ENCODE measurements around the gene STRIP2.
"Not testable (repeated sequence)": the region's sequence is repeated elsewhere in the genome, so short reads cannot be mapped to it uniquely, and the experiment has no call there.

STRIP2 gene

GRCh38 chr7:129453510-129454248, 19.4 kb downstream of the STRIP2 start:
- no peak for DNase-seq (ENCODE audit: low read depth in 2 of 2)

- DNase-seq (ENCODE audit: low read depth in 2 of 2): no peak
Observed at GRCh38 chr7:129454249-129454551, 20.0 kb downstream of the STRIP2 start.

GRCh38 chr7:129456421-129456820, 22.2 kb downstream of the STRIP2 start:
- no peak for DNase-seq (ENCODE audit: low read depth in 2 of 2)

GRCh38 chr7:129457101-129457500, 22.9 kb downstream of the STRIP2 start:
- DNase-seq (ENCODE audit: low read depth in 2 of 2): no peak

GRCh38 chr7:129458171-129458570, 23.9 kb downstream of the STRIP2 start:
- no peak for DNase-seq (ENCODE audit: low read depth in 2 of 2)

GRCh38 chr7:129461809-129462208, 27.6 kb downstream of the STRIP2 start:
- DNase-seq (ENCODE audit: low read depth in 2 of 2): no peak

GRCh38 chr7:129462420-129462819, 28.2 kb downstream of the STRIP2 start:
- no peak for DNase-seq (ENCODE audit: low read depth in 2 of 2)

GRCh38 chr7:129464194-129464593, 30.0 kb downstream of the STRIP2 start:
- DNase-seq (ENCODE audit: low read depth in 2 of 2): no peak

- DNase-seq (ENCODE audit: low read depth in 2 of 2): no peak
Observed at GRCh38 chr7:129465080-129465479, 30.8 kb downstream of the STRIP2 start.

- DNase-seq (ENCODE audit: low read depth in 2 of 2): no peak
Observed at GRCh38 chr7:129466796-129467195, 32.6 kb downstream of the STRIP2 start.

- DNase-seq (ENCODE audit: low read depth in 2 of 2): no peak
Observed at GRCh38 chr7:129468087-129468486, 33.9 kb downstream of the STRIP2 start.

GRCh38 chr7:129468547-129468946, 34.3 kb downstream of the STRIP2 start:
- DNase-seq (ENCODE audit: low read depth in 2 of 2): no peak

GRCh38 chr7:129469930-129470329, 35.7 kb downstream of the STRIP2 start:
- no peak for DNase-seq (ENCODE audit: low read depth in 2 of 2)

GRCh38 chr7:129470411-129470810, 36.2 kb downstream of the STRIP2 start:
- no peak for DNase-seq (ENCODE audit: low read depth in 2 of 2)

- DNase-seq (ENCODE audit: low read depth in 2 of 2): no peak
Observed at GRCh38 chr7:129471402-129471827, 37.2 kb downstream of the STRIP2 start.

GRCh38 chr7:129475931-129476330, 41.7 kb downstream of the STRIP2 start:
- not testable (repeated sequence) for DNase-seq (ENCODE audit: low read depth in 2 of 2)

GRCh38 chr7:129476398-129476797, 42.2 kb downstream of the STRIP2 start:
- DNase-seq (ENCODE audit: low read depth in 2 of 2): not testable (repeated sequence)

GRCh38 chr7:129479831-129480230, 45.6 kb downstream of the STRIP2 start:
- no peak for DNase-seq (ENCODE audit: low read depth in 2 of 2)

GRCh38 chr7:129480674-129481363, 46.6 kb downstream of the STRIP2 start:
- DNase-seq (ENCODE audit: low read depth in 2 of 2): no peak

GRCh38 chr7:129481376-129481775, 47.1 kb downstream of the STRIP2 start:
- not testable (repeated sequence) for DNase-seq (ENCODE audit: low read depth in 2 of 2)

GRCh38 chr7:129482781-129483180, 48.5 kb downstream of the STRIP2 start:
- DNase-seq (ENCODE audit: low read depth in 2 of 2): no peak

GRCh38 chr7:129489491-129489890, 55.3 kb downstream of the STRIP2 start:
- no peak for DNase-seq (ENCODE audit: low read depth in 2 of 2)

GRCh38 chr7:129492391-129492790, 58.2 kb downstream of the STRIP2 start:
- no peak for DNase-seq (ENCODE audit: low read depth in 2 of 2)
